ENCODE data around the gene KDM2B. TPM values are rescaled to one million over a fixed set of nuclear protein-coding genes. Genes with fewer than 3 reads are reported as not detected.
A peak's percentile ranks its signal among the peaks of the same experiment; 100 is the strongest.

KDM2B gene
- polyA plus RNA-seq, 3 donors from 2014 or later, result 9.6 to 17.0 (median 10.4) TPM

- peaks cover 0 to 2% (median 0%) of the 10 kb centered on the region in 6 donors for H3K9me3 Mint-ChIP-seq
- no peak for DNase-seq
- H3K27me3 Mint-ChIP-seq (ENCODE audit: low read depth in 3 of 3), result peaks cover 0 to 2% (median 2%) of the 10 kb centered on the region in 3 donors
- H3K4me1 Mint-ChIP-seq, result peaks cover 16 to 26% of the 10 kb centered on the region in 2 donors
- H3K36me3 Mint-ChIP-seq, result peaks cover 20 to 46% (median 20%) of the 10 kb centered on the region in 3 donors
- no peak overlapping the region for H3K4me3 Mint-ChIP-seq
- peak overlapping the region in 3 of 6 donors; percentile 21 to 48 (median 34) for H3K27ac Mint-ChIP-seq
Measured at GRCh38 chr12:121427556-121428050, 153.2 kb downstream of the KDM2B start.

GRCh38 chr12:121424624-121424975 is 156.2 kb downstream of the KDM2B start:
- H3K4me1 Mint-ChIP-seq, result peaks cover 10 to 19% of the 10 kb centered on the region in 2 donors
- peaks cover 25 to 45% (median 27%) of the 10 kb centered on the region in 3 donors for H3K36me3 Mint-ChIP-seq
- peaks cover 0 to 2% (median 0%) of the 10 kb centered on the region in 6 donors for H3K9me3 Mint-ChIP-seq
- no peak for DNase-seq
- H3K27ac Mint-ChIP-seq, result peak overlapping the region in 1 of 6 donors; percentile 48
- no peak overlapping the region for H3K4me3 Mint-ChIP-seq
- peaks cover 0 to 4% (median 2%) of the 10 kb centered on the region in 3 donors for H3K27me3 Mint-ChIP-seq (ENCODE audit: low read depth in 3 of 3)

- H3K36me3 Mint-ChIP-seq, result peaks cover 20 to 44% (median 25%) of the 10 kb centered on the region in 3 donors
- peak overlapping the region in 2 of 6 donors; percentile 28 to 57 for H3K27ac Mint-ChIP-seq
- no peak overlapping the region for H3K4me3 Mint-ChIP-seq
Measured at GRCh38 chr12:121423682-121424623, 156.9 kb downstream of the KDM2B start.

GRCh38 chr12:121423253-121423652 is 157.6 kb downstream of the KDM2B start:
- peaks cover 2 to 7% of the 10 kb centered on the region in 2 donors for H3K4me1 Mint-ChIP-seq
- H3K27me3 Mint-ChIP-seq (ENCODE audit: low read depth in 3 of 3), result peaks cover 0 to 4% (median 2%) of the 10 kb centered on the region in 3 donors
- peak overlapping the region in 1 of 6 donors; percentile 57 for H3K27ac Mint-ChIP-seq
- DNase-seq, result no peak
- peaks cover 17 to 43% (median 20%) of the 10 kb centered on the region in 3 donors for H3K36me3 Mint-ChIP-seq
- no peaks in the 10 kb centered on the region for H3K9me3 Mint-ChIP-seq
- no peak overlapping the region for H3K4me3 Mint-ChIP-seq

More at GRCh38 chr12:121423682-121424623, 156.9 kb downstream of the KDM2B start:
- Mint-ChIP-seq H3K27me3 (ENCODE audit: low read depth in 3 of 3) (peaks cover 0 to 4% (median 2%) of the 10 kb centered on the region in 3 donors), H3K9me3 (peaks cover 0 to 2% (median 0%) of the 10 kb centered on the region in 6 donors), H3K4me1 (peaks cover 4 to 13% of the 10 kb centered on the region in 2 donors)
- DNase-seq, result no peak

- H3K27me3 Mint-ChIP-seq (ENCODE audit: low read depth in 3 of 3), result peaks cover 0 to 4% (median 2%) of the 10 kb centered on the region in 3 donors
- no peaks in the 10 kb centered on the region for H3K9me3 Mint-ChIP-seq
- H3K4me3 Mint-ChIP-seq, result no peak overlapping the region
- peaks cover 16 to 50% (median 21%) of the 10 kb centered on the region in 3 donors for H3K36me3 Mint-ChIP-seq
- no peak for DNase-seq
- peak overlapping the region in 4 of 6 donors; percentile 56 to 73 (median 71) for H3K27ac Mint-ChIP-seq
- H3K4me1 Mint-ChIP-seq, result peaks cover 6 to 28% of the 10 kb centered on the region in 2 donors
Measured at GRCh38 chr12:121420109-121420508, 160.7 kb downstream of the KDM2B start.

- no peak overlapping the region for H3K4me3 Mint-ChIP-seq
- H3K9me3 Mint-ChIP-seq, result no peaks in the 10 kb centered on the region
- DNase-seq, result no peak
- peaks cover 0 to 4% (median 0%) of the 10 kb centered on the region in 3 donors for H3K27me3 Mint-ChIP-seq (ENCODE audit: low read depth in 3 of 3)
- no peak overlapping the region for H3K27ac Mint-ChIP-seq
- H3K4me1 Mint-ChIP-seq, result peaks cover 6 to 35% of the 10 kb centered on the region in 2 donors
- peaks cover 16 to 35% (median 18%) of the 10 kb centered on the region in 3 donors for H3K36me3 Mint-ChIP-seq
Measured at GRCh38 chr12:121417847-121418246, 163.0 kb downstream of the KDM2B start.

- no peak overlapping the region for H3K4me3 Mint-ChIP-seq
- H3K9me3 Mint-ChIP-seq, result no peaks in the 10 kb centered on the region
- peaks cover 5 to 13% (median 5%) of the 10 kb centered on the region in 3 donors for H3K36me3 Mint-ChIP-seq
Measured at GRCh38 chr12:121413917-121414316, 166.9 kb downstream of the KDM2B start.

GRCh38 chr12:121405211-121405610 is 175.6 kb downstream of the KDM2B start:
- peaks cover 3 to 21% (median 9%) of the 10 kb centered on the region in 3 donors for H3K36me3 Mint-ChIP-seq
- DNase-seq, result no peak
- no peaks in the 10 kb centered on the region for H3K9me3 Mint-ChIP-seq
- H3K4me3 Mint-ChIP-seq, result no peak overlapping the region
- peaks cover 26 to 70% of the 10 kb centered on the region in 2 donors for H3K4me1 Mint-ChIP-seq
- H3K27ac Mint-ChIP-seq, result no peak overlapping the region
- peaks cover 0 to 2% (median 0%) of the 10 kb centered on the region in 3 donors for H3K27me3 Mint-ChIP-seq (ENCODE audit: low read depth in 3 of 3)

More at GRCh38 chr12:121413917-121414316, 166.9 kb downstream of the KDM2B start:
- H3K27ac Mint-ChIP-seq, result no peak overlapping the region
- no peak for DNase-seq
- H3K27me3 Mint-ChIP-seq (ENCODE audit: low read depth in 3 of 3), result no peaks in the 10 kb centered on the region
- H3K4me1 Mint-ChIP-seq, result peaks cover 9 to 35% of the 10 kb centered on the region in 2 donors

GRCh38 chr12:121404734-121405133 is 176.1 kb downstream of the KDM2B start:
- Mint-ChIP-seq H3K9me3 (no peaks in the 10 kb centered on the region), H3K36me3 (peaks cover 3 to 21% (median 9%) of the 10 kb centered on the region in 3 donors), H3K27ac (no peak overlapping the region), H3K4me3 (no peak overlapping the region), H3K4me1 (peaks cover 27 to 73% of the 10 kb centered on the region in 2 donors), H3K27me3 (ENCODE audit: low read depth in 3 of 3) (peaks cover 0 to 6% (median 4%) of the 10 kb centered on the region in 3 donors)
- no peak for DNase-seq

- Mint-ChIP-seq H3K36me3 (peaks cover 3 to 21% (median 9%) of the 10 kb centered on the region in 3 donors), H3K27me3 (ENCODE audit: low read depth in 3 of 3) (peaks cover 0 to 5% (median 5%) of the 10 kb centered on the region in 3 donors), H3K4me1 (peaks cover 36 to 81% of the 10 kb centered on the region in 2 donors), H3K9me3 (no peaks in the 10 kb centered on the region), H3K4me3 (no peak overlapping the region), H3K27ac (no peak overlapping the region)
- no peak for DNase-seq
Measured at GRCh38 chr12:121403721-121404120, 177.1 kb downstream of the KDM2B start.

GRCh38 chr12:121400332-121401139 is 180.3 kb downstream of the KDM2B start:
- DNase-seq, result peak in 1 of 3 donors; percentile 43
- H3K36me3 Mint-ChIP-seq, result peaks cover 0 to 9% (median 0%) of the 10 kb centered on the region in 3 donors

GRCh38 chr12:121399391-121400331 is 181.2 kb downstream of the KDM2B start, which contains the start of gene RNF34:
TSS of gene RNF34 (plus strand) at chr12:121400118. CDS start at chr12:121400213, 95 bp downstream.
- peaks cover 0 to 5% (median 4%) of the 10 kb centered on the region in 3 donors for H3K27me3 Mint-ChIP-seq (ENCODE audit: low read depth in 3 of 3)
- peaks cover 34 to 52% of the 10 kb centered on the region in 2 donors for H3K4me1 Mint-ChIP-seq
- H3K4me3 Mint-ChIP-seq, result peak within 1 kb of the TSS; percentile 89 to 99 (median 96)
- H3K36me3 Mint-ChIP-seq, result peaks cover 0 to 5% (median 0%) of the 10 kb centered on the region in 3 donors
- peak within 1 kb of the TSS; percentile 80 to 96 (median 95) for H3K27ac Mint-ChIP-seq
- H3K9me3 Mint-ChIP-seq, result no peaks in the 10 kb centered on the region
- peak; percentile 96 to 97 (median 97) for DNase-seq

More at GRCh38 chr12:121400332-121401139, 180.3 kb downstream of the KDM2B start:
- H3K4me1 Mint-ChIP-seq, result peaks cover 34 to 57% of the 10 kb centered on the region in 2 donors
- H3K27me3 Mint-ChIP-seq (ENCODE audit: low read depth in 3 of 3), result peaks cover 0 to 5% (median 4%) of the 10 kb centered on the region in 3 donors
- peak overlapping the region; percentile 80 to 96 (median 95) for H3K27ac Mint-ChIP-seq
- peak overlapping the region; percentile 89 to 99 (median 96) for H3K4me3 Mint-ChIP-seq
- no peaks in the 10 kb centered on the region for H3K9me3 Mint-ChIP-seq

All from immature natural killer cell (primary cell).